Measurements from ENCODE around the gene CCDC51. TPM values are rescaled to one million over a fixed set of nuclear protein-coding genes. Genes with fewer than 3 reads are reported as not detected.

The CCDC51 gene
- total and polyA plus RNA-seq, 2 donors (not counting 3 experiments of a cell fraction or from before 2014, with no cell fraction given), result 11.2 to 11.3 TPM

DNA sequence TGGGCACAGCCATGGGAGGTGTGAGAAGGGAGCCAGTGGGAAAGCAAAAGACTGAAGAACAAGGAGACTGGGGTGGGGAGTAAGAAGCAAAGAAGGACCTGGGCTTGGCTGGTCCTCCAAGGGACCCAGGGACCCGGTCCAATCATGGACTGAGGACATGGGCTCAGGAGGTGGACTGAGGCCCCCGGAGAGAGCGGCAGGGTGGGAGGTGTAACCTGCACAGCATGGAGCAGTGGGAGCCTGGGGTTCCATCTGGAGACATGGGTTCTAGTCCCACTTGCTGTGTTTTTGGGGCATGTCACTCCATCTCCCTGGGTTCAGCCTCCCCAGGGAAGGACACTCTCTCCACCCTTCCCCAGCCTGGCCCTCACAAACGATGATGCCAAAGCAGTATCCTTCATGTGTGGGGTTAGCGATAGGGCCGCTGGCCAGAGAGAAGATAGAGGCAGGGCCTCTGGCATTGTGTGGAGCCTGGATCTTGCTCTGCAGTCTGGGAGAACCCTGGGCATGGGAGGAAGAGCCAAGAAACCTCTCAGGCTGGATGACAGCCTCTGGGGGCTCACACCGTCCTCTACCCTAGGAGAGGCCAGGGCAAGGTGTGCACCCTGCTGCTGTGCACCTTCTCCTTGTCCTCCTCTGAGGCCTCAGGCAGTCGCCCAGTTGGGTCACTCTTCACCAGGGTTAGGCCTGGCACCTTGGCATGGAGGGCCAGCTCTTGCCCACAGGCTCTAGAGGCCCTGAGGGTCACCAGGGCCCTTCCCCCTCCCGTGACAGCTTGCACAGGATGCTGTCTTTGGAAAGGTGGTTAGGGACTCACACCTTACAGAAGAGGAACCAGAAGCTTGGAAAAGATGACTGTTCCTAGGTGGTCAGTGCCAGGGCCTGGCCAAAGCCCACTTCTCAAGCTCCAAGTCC, 41.9 kb downstream of the CCDC51 start:
- CTCF ChIA-PET, result interaction anchor here (12.6 kb wide), 1 partner anchor 38 kb away, joined by 716 read pairs; no protein-coding TSS in a partner anchor
- no peak overlapping the region for H3K9ac ChIP-seq (replicated peaks; ENCODE audit: extremely low read depth, insufficient read depth, low read length)
- TF ChIP-seq FOS (IDR thresholded peaks at IDR 0.05; ENCODE audit: borderline replicate concordance, insufficient read depth, low read length) (no peak), MAX (IDR thresholded peaks at IDR 0.05; ENCODE audit: insufficient read depth, insufficient read length) (no peak), GATA2 (IDR thresholded peaks at IDR 0.05; ENCODE audit: insufficient read depth, insufficient read length, low read depth, low read length) (no peak), JUN (IDR thresholded peaks at IDR 0.05; ENCODE audit: borderline replicate concordance, insufficient read depth, insufficient read length, low read depth) (no peak), EZH2 (IDR thresholded peaks at IDR 0.05; ENCODE audit: borderline replicate concordance, low read depth, low read length, severe bottlenecking) (no peak), POLR2A (IDR thresholded peaks at IDR 0.05; ENCODE audit: low read depth, low read length) (no peak), MYC (IDR thresholded peaks at IDR 0.05; ENCODE audit: low read depth, low read length) (no peak), POLR2AphosphoS5 (IDR thresholded peaks at IDR 0.05; ENCODE audit: insufficient read depth, low read depth, low read length) (no peak)
- TF ChIP-seq, protein P1, sequence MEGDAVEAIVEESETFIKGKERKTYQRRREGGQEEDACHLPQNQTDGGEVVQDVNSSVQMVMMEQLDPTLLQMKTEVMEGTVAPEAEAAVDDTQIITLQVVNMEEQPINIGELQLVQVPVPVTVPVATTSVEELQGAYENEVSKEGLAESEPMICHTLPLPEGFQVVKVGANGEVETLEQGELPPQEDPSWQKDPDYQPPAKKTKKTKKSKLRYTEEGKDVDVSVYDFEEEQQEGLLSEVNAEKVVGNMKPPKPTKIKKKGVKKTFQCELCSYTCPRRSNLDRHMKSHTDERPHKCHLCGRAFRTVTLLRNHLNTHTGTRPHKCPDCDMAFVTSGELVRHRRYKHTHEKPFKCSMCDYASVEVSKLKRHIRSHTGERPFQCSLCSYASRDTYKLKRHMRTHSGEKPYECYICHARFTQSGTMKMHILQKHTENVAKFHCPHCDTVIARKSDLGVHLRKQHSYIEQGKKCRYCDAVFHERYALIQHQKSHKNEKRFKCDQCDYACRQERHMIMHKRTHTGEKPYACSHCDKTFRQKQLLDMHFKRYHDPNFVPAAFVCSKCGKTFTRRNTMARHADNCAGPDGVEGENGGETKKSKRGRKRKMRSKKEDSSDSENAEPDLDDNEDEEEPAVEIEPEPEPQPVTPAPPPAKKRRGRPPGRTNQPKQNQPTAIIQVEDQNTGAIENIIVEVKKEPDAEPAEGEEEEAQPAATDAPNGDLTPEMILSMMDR (IDR thresholded peaks at IDR 0.05; ENCODE audit: extremely low read depth in 1 of 2, insufficient read depth in 1 of 2, low read depth in 1 of 2, low read length in 2 of 2), result no peak
- peaks cover 7 to 15% of the 10 kb centered on the region in 2 experiments for H3K27me3 ChIP-seq (ENCODE audit: control insufficient read depth in 2 of 2, insufficient read depth in 2 of 2, low read length in 2 of 2)
- POLR2A ChIA-PET, result no interaction called here
- no peak overlapping the region for H2AFZ ChIP-seq (ENCODE audit: low read depth, low read length)
- H3K9me1 ChIP-seq (replicated peaks; ENCODE audit: control insufficient read depth, extremely low read depth, insufficient read depth, low read length), result no peaks in the 10 kb centered on the region
- no peaks in the 10 kb centered on the region for H3K9me3 ChIP-seq (replicated peaks; ENCODE audit: control insufficient read depth, insufficient read depth, low read length)
- BruUV-seq (replicated peaks), result no TSS peak
- FAIRE-seq, result no peak
- no peaks in the 10 kb centered on the region for H4K20me1 ChIP-seq (replicated peaks; ENCODE audit: control insufficient read depth, extremely low read depth, insufficient read depth, low read length)
- dilution Hi-C loops (cut with MboI; ENCODE audit: extremely low pct_ligation_motif_present, low sequenced_read_pairs) (no loop called here), intact Hi-C loops (cut with micrococcal nuclease) (loop anchor here (1.0 kb wide), 1 partner anchor 124 kb away; no protein-coding TSS in a partner anchor)
- H3K36me3 ChIP-seq (ENCODE audit: control insufficient read depth in 2 of 2, extremely low read depth in 1 of 2, insufficient read depth in 2 of 2, low read length in 2 of 2), result no peaks in the 10 kb centered on the region
- H3K4me2 ChIP-seq (ENCODE audit: insufficient read depth, low read length), result no peak overlapping the region
- H3K27ac ChIP-seq (ENCODE audit: insufficient read depth, low read depth, low read length), result no peak overlapping the region
- no peak for DNase-seq (ENCODE audit: low read depth, low spot score)
- no peaks in the 10 kb centered on the region for H3K79me2 ChIP-seq (ENCODE audit: control insufficient read depth, insufficient read depth, low read length)
- H3K4me1 ChIP-seq (ENCODE audit: control insufficient read depth, extremely low read depth, insufficient read depth, low read length), result peaks cover 10% of the 10 kb centered on the region
- no peak overlapping the region for H3K4me3 ChIP-seq (replicated peaks in 1 of 3; ENCODE audit: insufficient read depth in 1 of 3, low read depth in 1 of 3, low read length in 3 of 3)
